Measurements from ENCODE around the gene IRAK3.
A peak's percentile ranks its signal among the peaks of the same experiment; 100 is the strongest.

IRAK3 gene, protein sequence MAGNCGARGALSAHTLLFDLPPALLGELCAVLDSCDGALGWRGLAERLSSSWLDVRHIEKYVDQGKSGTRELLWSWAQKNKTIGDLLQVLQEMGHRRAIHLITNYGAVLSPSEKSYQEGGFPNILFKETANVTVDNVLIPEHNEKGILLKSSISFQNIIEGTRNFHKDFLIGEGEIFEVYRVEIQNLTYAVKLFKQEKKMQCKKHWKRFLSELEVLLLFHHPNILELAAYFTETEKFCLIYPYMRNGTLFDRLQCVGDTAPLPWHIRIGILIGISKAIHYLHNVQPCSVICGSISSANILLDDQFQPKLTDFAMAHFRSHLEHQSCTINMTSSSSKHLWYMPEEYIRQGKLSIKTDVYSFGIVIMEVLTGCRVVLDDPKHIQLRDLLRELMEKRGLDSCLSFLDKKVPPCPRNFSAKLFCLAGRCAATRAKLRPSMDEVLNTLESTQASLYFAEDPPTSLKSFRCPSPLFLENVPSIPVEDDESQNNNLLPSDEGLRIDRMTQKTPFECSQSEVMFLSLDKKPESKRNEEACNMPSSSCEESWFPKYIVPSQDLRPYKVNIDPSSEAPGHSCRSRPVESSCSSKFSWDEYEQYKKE

DNA sequence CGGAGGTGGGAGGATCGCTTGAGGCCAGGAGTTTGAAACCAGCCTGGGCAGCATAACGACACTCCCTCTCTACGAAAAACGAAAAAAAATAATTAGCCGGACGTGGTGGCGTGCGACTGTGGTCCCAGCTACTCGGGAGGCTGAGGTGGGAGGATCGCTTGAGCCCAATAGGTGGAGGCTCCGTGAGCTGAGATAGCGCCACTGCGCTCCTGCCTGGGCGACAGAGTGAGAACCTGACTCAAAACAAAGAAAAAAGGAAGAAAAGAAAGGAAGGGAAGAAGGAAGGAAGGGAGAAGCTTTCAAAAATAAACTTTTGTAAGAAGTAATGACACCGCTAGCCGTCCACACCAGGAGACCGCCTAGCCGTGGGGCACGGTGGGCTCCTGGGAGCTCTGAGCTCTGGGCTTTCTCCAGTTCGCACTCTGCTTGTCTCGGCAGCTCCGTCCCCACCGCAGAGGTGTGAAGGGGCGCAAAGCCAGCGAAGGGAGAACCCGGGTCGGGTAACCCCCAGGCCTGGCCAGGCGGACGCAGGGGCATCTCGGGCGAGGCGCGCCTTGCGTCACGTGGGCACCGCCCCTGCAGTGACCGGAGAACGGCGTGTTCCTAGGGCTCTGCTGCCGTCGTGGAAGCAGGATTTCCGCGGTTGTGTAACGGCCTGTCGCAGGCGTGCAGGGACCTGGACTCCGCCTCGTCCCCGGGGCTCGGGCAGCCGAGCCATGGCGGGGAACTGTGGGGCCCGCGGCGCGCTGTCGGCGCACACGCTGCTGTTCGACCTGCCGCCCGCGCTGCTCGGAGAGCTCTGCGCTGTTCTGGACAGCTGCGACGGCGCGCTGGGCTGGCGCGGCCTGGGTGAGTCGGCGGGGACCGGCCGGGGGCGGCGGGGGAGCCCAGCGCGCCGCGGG, at the start of gene IRAK3:
Gene IRAK3, plus strand, starts transcription at position 631 of the 902 bp plus-strand sequence. Its CDS starts 86 bp downstream, at position 717.
- peak; percentile 94 to 95 (median 94) for DNase-seq

GRCh38 chr12:66139328-66139727, 49.7 kb upstream of the IRAK3 start:
- DNase-seq = no peak

- DNase-seq = no peak
Observed at GRCh38 chr12:66140731-66141130, 48.3 kb upstream of the IRAK3 start.

DNA sequence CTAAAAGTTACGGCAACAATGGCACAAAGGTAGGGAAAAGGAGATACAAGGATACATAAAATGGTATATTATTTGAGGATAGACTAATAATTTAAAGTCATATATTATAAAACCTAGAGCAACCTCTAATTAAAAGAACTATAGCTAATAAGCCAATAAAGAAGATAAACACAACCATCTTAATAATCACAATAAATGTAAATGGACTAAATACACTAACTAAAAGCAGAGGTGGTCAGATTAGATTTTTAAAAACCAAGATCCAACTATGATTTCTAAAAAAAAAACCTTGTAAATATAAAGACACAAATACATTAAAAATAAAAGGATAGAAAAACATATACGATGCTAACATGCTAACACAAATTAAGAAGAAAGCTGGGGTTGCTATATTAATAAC, 47.7 kb upstream of the IRAK3 start:
- DNase-seq = no peak

DNA sequence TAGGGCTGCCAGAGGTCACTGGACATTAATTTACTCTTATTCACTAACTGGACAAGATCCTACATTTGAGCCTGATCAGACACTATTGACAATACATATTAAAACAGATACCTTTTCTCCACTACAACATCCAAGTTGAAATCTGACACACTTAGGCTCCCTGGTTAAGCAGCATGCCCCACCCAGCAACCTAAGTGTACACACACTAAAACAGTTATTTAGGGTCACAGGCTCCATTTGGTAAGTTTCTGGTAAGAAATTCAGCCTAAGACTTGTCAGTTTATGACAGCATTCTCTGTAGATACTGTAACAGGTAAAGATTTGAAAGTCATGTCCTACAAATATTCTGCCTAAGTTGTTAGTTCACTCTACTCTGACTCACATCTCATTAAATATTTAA, 46.2 kb upstream of the IRAK3 start:
- no peak for DNase-seq

- DNase-seq = no peak
Observed at GRCh38 chr12:66143868-66144267, 45.1 kb upstream of the IRAK3 start.

GRCh38 chr12:66144791-66145754, 43.9 kb upstream of the IRAK3 start:
- DNase-seq = peak; percentile 65 to 82 (median 79)

DNA sequence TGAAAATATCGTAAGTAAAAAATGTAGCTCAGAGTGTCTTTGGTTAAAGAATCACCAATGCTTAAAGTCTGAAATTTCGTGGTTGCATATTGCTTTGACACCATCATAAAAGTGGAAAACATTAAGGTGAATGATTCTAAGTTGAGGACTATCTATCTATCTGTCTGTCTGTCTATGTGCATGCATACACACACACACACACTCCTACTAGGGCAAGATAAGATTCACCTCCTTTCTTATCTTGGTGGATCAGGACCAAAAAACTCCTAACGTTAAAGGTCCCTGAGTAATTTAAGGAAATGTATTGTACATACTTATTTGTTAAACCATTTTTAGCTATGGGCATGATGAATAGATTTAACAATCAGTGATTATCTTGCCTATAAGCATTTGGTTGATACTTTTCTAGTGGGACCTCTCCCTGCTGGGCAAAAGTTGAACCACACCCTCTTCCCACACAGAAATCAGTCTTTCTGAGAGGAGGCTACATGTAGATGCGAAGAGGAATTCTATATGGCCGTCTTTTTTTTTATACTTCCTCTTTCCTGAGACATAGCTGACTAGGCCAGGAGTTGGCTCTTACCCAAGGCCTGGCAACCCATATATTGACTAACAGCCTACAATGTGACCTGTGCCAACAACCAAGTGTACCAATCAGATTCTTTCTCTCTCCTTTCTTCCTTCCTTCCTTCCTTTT, 39.2 kb upstream of the IRAK3 start:
- DNase-seq = peak; percentile 76 to 87 (median 76)

GRCh38 chr12:66152732-66153131, 36.3 kb upstream of the IRAK3 start:
- DNase-seq = peak in 2 of 3 donors; percentile 49 to 68

GRCh38 chr12:66154776-66155175, 34.2 kb upstream of the IRAK3 start:
- no peak for DNase-seq

- no peak for DNase-seq
Observed at GRCh38 chr12:66156654-66157053, 32.4 kb upstream of the IRAK3 start.

DNA sequence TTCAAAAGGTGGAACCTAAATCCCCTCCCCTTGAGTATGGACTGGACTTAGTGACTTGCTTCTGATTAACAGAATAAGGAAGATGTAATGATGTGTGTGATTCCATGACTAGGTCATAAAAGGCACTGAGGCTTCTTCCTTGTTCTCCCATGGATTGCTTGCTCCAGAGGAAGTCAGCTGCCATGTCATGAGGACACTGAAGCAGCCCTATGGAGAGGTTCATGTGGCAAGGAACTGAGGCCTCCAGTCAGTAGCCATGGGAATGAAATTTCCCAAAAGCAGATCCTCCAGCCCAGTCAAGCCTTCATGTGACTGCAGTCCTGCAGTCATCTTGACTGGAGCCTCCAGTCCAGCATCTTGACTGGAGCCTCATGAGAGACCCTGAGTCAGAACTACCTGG, 29.9 kb upstream of the IRAK3 start:
- peak; percentile 29 to 54 (median 34) for DNase-seq

GRCh38 chr12:66160704-66161103, 28.3 kb upstream of the IRAK3 start:
- DNase-seq = no peak

DNA sequence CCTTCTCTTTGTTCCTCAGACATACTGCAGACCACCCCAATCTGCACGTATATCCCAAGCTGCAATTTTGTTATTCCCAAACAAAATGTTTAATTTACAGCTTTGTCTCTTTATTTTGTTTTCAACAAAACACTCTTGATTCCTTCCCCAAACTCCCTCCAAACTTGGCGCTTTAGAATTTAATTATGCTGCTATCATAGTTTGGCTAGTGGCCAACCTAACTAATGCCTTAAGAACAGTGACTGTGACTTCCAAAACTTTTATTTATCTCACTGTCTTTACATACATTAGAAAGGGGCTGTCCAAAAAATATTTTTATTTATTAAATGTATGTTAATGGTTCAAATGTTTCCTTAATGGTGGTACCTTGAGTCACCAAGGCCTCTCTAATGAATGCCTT, 26.3 kb upstream of the IRAK3 start:
- DNase-seq = no peak

GRCh38 chr12:66163289-66163688, 25.7 kb upstream of the IRAK3 start:
- DNase-seq = peak; percentile 47 to 56 (median 54)

- no peak for DNase-seq
Observed at GRCh38 chr12:66164349-66164821, 24.6 kb upstream of the IRAK3 start.

DNA sequence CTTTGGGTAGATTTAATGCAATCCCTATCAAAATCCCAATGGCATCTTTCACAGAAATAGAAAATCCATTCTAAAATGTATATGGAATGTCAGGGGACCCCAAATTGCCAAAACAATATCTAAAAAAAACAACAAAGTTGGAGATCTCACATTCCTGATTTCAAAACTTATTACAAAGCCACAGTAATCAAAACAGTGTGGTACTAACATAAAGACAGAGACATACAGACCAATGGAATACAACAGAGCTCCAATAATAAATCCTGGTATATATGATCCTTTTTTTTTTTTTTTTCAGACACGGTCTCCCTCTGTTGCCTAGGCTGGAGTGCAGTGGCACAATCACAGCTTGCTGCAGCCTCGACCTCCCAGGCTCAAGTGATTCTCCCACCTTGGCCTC, 23.9 kb upstream of the IRAK3 start:
- DNase-seq = no peak

GRCh38 chr12:66166561-66166960, 22.5 kb upstream of the IRAK3 start:
- no peak for DNase-seq

DNA sequence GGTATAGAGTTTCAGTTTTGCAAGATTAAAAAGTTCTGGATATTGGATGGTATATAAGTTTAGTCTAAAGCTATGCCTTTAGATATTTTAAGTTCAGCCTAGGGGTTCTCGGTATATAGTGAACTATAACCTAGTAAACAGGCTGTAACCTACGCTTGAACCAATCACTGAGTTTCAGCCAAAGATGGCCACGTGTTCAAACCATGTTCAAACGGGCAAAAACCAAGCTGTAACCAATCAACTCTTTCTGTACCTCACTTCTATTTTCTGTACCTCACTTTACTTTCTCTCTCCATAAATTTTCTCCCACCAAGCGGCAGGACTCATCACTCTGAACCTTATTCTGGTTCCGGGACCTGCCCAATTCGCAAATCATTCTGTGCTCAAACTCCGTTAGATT, 20.6 kb upstream of the IRAK3 start:
- no peak for DNase-seq

DNA sequence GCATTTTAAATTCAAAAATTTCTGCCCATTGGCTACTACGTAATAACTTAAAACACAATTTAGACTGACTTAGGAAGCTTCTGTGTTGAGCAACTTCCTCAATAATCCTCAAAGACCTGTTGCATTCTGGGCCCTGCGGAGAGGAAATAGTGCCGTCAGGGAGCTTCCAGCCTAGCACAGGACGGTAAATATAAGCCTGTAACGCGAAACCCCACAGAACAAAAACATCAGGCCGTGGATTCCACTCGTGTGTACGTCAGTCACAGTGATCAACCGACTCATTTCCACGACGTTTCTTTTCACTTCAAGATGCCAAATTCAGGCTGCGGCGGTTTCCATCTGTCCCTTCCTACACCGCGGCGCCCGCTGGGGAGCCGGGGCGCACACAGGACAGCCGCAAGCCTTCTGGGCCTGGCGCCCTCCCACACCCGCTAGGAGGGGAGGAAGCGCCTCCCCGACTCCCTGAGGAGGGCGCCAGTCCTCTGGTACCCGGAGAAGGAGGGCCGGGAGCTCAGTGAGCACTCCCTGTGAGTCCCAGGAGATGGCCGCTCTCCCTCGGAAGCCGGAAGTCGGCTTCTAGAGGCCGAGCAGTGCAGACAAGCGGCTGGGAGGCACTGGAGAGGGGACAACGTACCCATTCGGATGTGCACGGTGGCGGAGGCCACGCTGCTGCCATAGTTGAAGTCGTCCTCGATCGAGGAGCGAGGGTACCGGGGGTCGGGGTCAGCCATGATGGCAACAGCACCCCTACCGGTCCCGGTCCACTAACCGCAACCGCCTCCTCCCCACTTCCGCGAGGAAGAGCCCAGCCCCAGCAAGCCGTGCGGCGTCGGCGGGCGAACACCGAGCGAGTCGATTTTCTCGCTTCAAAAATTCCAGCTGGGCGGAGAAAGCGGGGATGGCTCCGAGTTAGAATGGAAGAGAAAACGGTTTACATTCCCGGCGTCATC, 19.5 kb upstream of the IRAK3 start, which contains the start of gene TMBIM4:
Gene TMBIM4, minus strand, starts transcription at position 776 of the 950 bp plus-strand sequence. Its CDS starts 45 bp downstream, at position 731.
- peak; percentile 96 to 97 (median 97) for DNase-seq
